CD4-positive, alpha-beta T cell treated with Interleukin-6 at 100 ng/mL for 8 hours (primary cell): ENCODE measurements around the gene NCMAP.

Experiments
- DNase-seq: peaks from one replicate; pipeline ENCODE4 v3.0.0-alpha.2; 2020; ENCODE audit warnings: mixed read lengths, low spot score

NCMAP gene

DNA sequence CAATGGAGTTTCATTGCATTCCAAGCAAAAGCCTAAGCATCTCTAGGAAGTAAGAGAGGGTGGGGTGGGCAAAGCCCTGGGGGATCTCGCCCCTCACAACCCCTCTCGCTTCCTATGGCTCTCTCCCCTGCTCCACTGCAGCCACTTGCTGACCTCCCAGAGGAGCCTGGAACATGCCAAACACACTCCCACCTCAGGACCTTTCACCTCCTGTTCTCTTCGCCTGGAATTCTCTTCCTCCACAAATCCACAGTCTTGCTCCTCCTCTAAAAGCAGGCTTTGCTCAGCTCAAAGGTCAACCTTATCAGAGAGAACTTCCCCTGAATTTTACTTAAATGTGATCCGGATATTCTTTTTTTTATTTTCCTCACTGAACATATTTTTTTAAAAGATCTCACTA is 66.3 kb downstream of the NCMAP start:
- no peak for DNase-seq

GRCh38 chr1:24632832-24633175 is 76.9 kb downstream of the NCMAP start:
- no peak for DNase-seq

- DNase-seq, result peak; percentile 55
Measured at GRCh38 chr1:24635195-24635843, 79.4 kb downstream of the NCMAP start.

DNA sequence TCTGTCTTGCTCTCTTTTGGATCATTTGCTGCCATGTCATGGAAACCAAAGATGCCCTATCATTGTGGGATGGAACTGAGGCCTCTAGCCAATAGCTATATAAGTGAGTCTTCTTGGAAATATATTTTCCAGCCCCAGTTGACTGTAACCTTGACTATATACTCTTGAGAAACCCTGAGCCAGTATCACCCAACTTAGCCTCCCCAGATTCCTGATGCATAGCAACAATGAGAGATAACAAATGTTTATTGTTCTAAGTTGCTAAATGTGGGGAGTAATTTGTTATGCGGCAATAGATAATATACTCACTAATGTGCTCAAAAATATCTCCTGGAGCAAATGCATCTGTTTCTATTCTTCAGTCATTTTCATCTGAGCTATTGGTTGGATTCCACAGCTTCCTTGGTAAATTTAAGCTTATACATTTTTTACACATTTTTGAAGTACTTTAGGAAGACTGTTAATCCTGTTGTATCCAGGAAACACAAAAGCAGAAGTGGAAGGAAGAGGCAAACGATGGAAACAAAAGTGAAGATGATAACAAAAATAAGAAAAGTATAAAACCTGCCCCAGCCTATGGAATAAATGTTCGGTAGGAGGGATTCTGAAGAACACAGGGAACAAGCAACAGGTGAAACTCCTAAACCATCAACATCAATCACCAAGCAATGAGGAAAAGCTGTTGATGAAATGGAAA is 80.9 kb downstream of the NCMAP start:
- no peak for DNase-seq

DNA sequence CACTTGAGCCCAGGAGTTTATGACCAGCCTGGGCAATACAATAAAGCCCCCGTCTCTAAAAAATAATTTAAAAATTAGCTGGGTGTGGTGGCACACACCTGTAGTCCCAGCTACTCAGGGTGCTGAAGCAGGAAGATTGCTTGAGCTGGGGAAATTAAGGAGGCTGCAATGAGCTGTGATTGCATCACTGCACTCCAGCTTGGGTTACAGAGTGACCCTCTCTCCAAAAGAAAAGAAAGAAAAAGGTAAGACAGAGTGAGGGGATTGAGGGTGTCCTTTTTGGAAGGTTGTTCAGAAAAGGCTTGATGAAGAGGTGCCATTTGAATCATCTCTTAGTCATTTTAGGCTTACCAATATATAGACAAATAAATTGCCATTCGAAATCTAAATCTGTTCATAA is 83.2 kb downstream of the NCMAP start:
- DNase-seq, result no peak

DNA sequence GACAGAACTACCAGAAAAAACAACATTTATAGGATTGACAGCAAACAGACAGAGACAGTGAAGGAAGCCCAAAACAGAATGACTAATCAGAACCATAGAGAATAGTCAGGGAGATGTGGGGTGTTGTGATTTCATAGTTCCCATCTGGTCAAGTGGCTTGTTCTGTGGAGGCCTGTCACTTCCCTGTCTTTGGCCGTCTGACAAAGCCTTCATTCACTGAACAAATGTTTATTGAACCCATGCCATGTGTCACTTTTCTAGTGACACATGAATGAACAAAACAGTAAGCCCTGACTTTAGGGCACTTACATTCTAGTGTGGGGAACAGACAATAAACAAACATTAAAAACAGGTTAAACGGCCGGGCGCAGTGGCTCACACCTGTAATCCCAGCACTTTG is 84.0 kb downstream of the NCMAP start:
- DNase-seq, result no peak

DNA sequence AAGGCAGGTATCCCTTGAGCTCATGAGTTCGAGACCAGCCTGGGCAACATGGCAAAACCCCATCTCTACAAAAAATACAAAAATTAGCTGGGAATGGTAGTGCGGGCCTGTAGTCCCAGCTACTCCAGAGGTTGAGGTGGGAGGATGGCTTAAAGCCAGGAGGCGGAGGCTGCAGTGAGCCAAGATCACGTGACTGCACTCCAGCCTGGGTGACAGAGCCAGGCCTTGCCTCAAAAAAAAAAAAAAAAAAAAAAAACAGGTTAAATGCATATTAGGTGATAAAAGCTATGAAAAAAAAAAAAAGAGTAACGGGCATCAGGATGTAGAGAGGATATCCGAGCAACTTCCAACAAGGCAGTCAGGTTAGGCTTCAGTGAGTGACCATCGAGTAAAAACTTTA is 84.4 kb downstream of the NCMAP start:
- no peak for DNase-seq

DNA sequence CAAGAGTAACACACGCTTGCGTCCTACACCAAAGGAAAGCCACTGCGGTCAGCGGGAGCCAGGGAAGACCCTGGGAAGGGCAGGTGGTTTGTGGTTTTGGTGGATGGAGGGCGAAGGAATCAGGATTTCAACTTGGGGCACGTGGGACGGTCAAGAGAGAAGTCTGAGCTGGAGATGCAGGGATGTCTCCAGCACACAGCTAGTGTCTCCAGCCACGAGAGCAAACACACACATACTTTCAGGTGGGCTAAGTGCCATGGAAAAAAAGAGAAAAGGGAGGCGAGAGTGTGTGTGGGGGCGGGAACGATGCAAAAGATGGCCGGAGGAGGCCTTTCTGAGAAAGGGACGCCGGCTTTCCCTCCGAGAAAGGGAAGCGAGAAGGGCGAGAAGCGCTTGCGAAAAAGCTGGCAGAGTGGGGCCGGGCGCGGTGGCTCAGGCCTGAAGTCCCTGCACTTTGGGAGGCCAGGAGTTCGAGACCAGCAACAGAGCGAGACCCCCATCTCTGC is 85.8 kb downstream of the NCMAP start:
- DNase-seq, result no peak

DNA sequence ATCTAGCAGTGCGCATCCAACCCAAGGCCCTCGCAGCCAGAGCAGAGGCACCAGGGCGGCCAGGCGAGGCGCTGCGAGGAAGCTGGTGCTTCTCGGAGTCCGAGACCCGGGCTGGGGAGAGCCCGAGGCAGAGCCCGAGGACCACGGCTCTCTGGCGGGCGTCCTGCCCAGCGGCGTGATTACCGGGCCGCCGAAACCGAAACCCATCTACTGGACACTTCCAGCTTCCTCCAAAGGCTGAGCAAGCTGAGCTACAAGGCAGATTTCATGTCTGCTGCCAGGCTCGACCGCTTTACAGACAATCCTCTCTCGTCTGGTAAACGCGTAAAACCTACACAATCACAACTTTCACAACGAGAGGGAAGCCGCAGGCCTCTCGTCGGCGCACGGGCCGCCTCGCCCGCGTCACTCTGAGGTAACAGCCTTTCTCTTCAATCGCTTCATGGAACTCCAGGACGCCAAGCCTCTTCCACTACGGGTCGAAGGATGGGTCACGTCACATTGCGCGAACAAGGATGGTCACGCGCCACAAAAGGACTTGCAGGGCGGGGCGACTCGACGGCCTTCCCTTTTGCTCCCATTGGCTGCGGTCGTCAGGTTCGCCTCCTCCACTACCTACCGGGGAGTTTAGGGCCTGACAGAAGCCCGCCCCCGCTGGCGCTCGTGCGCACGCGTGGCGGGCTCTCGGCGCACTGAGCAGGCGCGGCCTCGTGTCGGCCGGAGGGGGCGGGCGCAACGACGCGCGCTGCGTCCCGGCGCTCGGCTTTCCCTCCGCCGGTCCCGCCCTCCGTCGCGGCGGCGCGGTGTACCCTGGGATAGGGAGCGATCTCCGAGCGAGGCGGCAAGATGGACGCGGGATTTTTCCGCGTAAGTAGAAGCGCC is 86.8 kb downstream of the NCMAP start, which contains the start of gene SRRM1:
Gene SRRM1, plus strand, starts transcription at position 822 of the 882 bp plus-strand sequence. Its CDS starts 25 bp downstream, at position 847.
- DNase-seq, result peak; percentile 99

- DNase-seq, result no peak
Measured at GRCh38 chr1:24643363-24644099, 87.6 kb downstream of the NCMAP start.

- no peak for DNase-seq
Measured at GRCh38 chr1:24644100-24644384, 88.2 kb downstream of the NCMAP start.

DNA sequence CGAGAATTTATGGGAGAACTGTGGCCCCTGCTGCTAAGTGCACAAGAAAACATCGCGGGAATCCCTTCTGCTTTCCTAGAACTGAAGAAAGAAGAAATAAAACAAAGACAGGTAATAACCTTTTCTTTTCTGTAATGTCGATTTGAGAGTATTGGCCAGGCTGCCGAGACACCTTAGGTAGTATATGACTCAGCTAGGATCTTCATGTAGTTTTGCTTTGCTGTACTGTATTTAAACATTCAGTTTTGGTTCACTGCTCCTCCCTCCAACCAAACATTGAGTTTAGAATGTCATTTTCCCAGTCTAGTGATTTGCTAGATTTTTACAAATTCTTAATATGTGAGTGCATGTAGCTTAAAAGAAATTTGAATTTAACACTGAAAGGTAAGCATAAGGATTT is 93.0 kb downstream of the NCMAP start:
- DNase-seq, result no peak

DNA sequence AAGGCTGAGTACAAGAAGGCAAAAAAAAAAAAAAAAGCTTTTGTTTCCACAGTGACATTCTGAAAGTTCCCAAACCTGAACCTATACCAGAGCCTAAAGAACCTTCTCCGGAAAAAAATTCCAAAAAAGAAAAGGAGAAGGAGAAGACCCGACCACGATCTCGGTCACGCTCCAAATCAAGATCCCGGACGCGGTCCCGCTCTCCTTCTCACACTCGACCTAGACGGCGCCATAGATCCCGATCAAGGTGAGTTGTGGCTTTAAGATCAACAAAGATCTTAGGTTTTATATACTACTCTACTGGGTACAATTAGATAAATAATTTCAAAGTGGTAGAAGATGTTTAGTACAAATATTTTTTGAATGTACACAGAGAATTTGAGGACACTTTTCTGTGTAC is 96.5 kb downstream of the NCMAP start:
- DNase-seq, result no peak

- no peak for DNase-seq
Measured at GRCh38 chr1:24654010-24654409, 98.1 kb downstream of the NCMAP start.

GRCh38 chr1:24656046-24656445 is 100.2 kb downstream of the NCMAP start:
- no peak for DNase-seq

GRCh38 chr1:24657781-24658180 is 101.9 kb downstream of the NCMAP start:
- no peak for DNase-seq
